Activated T-cell treated with anti-CD3 and anti-CD28 coated beads, Interleukin-2, amount 50 U/mL, for 24 hours (primary cell): ENCODE measurements around the gene PHYKPL.

ENCODE experiments used
- DNase-seq: peaks from one replicate; pipeline ENCODE4 v3.0.0-alpha.2; 2020
- H3K27ac Mint-ChIP-seq: 2 replicates; pipeline ENCODE4 v1.8.0; 2020; ENCODE audit warnings: mild to moderate bottlenecking, mixed read lengths
- H3K27me3 Mint-ChIP-seq: 2 replicates; pipeline ENCODE4 v1.8.0; 2020; ENCODE audit warnings: mixed read lengths
- H3K36me3 Mint-ChIP-seq: 2 replicates; pipeline ENCODE4 v1.8.0; 2020; ENCODE audit warnings: low read depth, mixed read lengths
- H3K4me1 Mint-ChIP-seq: 2 replicates; pipeline ENCODE4 v1.8.0; 2020; ENCODE audit warnings: low read depth, mixed read lengths
- H3K4me3 Mint-ChIP-seq: 2 replicates; pipeline ENCODE4 v1.8.0; 2020; ENCODE audit warnings: mild to moderate bottlenecking, moderate library complexity, mixed read lengths
- H3K9me3 Mint-ChIP-seq: 2 replicates; pipeline ENCODE4 v1.8.0; 2020; ENCODE audit warnings: mixed read lengths

Gene PHYKPL

GRCh38 chr5:178232124-178232919, at the start of gene PHYKPL:
TSS of gene PHYKPL (minus strand) at chr5:178232802. CDS start at chr5:178232550, 252 bp downstream.
- Mint-ChIP-seq H3K9me3 (no peaks in the 10 kb centered on the region), H3K4me3 (peak within 1 kb of the TSS; percentile 92), H3K36me3 (peaks cover 47% of the 10 kb centered on the region), H3K4me1 (peaks cover 58% of the 10 kb centered on the region), H3K27me3 (no peaks in the 10 kb centered on the region), H3K27ac (peak within 1 kb of the TSS; percentile 96)
- DNase-seq = peak; percentile 86

GRCh38 chr5:178282391-178282790, 49.8 kb upstream of the PHYKPL start:
- Mint-ChIP-seq H3K9me3 (peaks cover 10% of the 10 kb centered on the region), H3K27me3 (peaks cover 22% of the 10 kb centered on the region), H3K4me3 (no peak overlapping the region), H3K36me3 (no peaks in the 10 kb centered on the region), H3K4me1 (peaks cover 4% of the 10 kb centered on the region), H3K27ac (no peak overlapping the region)
- DNase-seq = no peak

GRCh38 chr5:178281331-178281730, 48.7 kb upstream of the PHYKPL start:
- DNase-seq = no peak
- H3K4me1 Mint-ChIP-seq = peaks cover 4% of the 10 kb centered on the region

GRCh38 chr5:178280631-178281030, 48.0 kb upstream of the PHYKPL start:
- Mint-ChIP-seq H3K4me3 (no peak overlapping the region), H3K36me3 (no peaks in the 10 kb centered on the region), H3K27ac (no peak overlapping the region), H3K4me1 (peaks cover 4% of the 10 kb centered on the region), H3K9me3 (peaks cover 10% of the 10 kb centered on the region), H3K27me3 (peaks cover 20% of the 10 kb centered on the region)
- no peak for DNase-seq

More at GRCh38 chr5:178281331-178281730, 48.7 kb upstream of the PHYKPL start:
- H3K9me3 Mint-ChIP-seq = peaks cover 10% of the 10 kb centered on the region
- H3K4me3 Mint-ChIP-seq = no peak overlapping the region
- H3K27ac Mint-ChIP-seq = no peak overlapping the region
- peaks cover 20% of the 10 kb centered on the region for H3K27me3 Mint-ChIP-seq
- no peaks in the 10 kb centered on the region for H3K36me3 Mint-ChIP-seq

- Mint-ChIP-seq H3K9me3 (peaks cover 10% of the 10 kb centered on the region), H3K27me3 (peaks cover 20% of the 10 kb centered on the region)
Measured at GRCh38 chr5:178279723-178280438, 47.3 kb upstream of the PHYKPL start.

GRCh38 chr5:178279026-178279722, 46.6 kb upstream of the PHYKPL start:
- no peak for DNase-seq
- Mint-ChIP-seq H3K4me3 (no peak overlapping the region), H3K27me3 (peaks cover 20% of the 10 kb centered on the region), H3K27ac (no peak overlapping the region), H3K9me3 (peaks cover 10% of the 10 kb centered on the region), H3K4me1 (peaks cover 4% of the 10 kb centered on the region), H3K36me3 (no peaks in the 10 kb centered on the region)

More at GRCh38 chr5:178279723-178280438, 47.3 kb upstream of the PHYKPL start:
- peak; percentile 72 for DNase-seq
- peaks cover 4% of the 10 kb centered on the region for H3K4me1 Mint-ChIP-seq
- no peak overlapping the region for H3K4me3 Mint-ChIP-seq
- H3K36me3 Mint-ChIP-seq = no peaks in the 10 kb centered on the region
- H3K27ac Mint-ChIP-seq = no peak overlapping the region

GRCh38 chr5:178278358-178279023, 45.9 kb upstream of the PHYKPL start:
- Mint-ChIP-seq H3K36me3 (no peaks in the 10 kb centered on the region), H3K4me3 (no peak overlapping the region), H3K27ac (no peak overlapping the region), H3K9me3 (peaks cover 4% of the 10 kb centered on the region), H3K27me3 (peaks cover 20% of the 10 kb centered on the region), H3K4me1 (peaks cover 4% of the 10 kb centered on the region)
- no peak for DNase-seq

GRCh38 chr5:178277866-178278265, 45.3 kb upstream of the PHYKPL start:
- Mint-ChIP-seq H3K9me3 (no peaks in the 10 kb centered on the region), H3K4me1 (peaks cover 4% of the 10 kb centered on the region), H3K36me3 (no peaks in the 10 kb centered on the region), H3K27me3 (peaks cover 17% of the 10 kb centered on the region), H3K4me3 (no peak overlapping the region), H3K27ac (no peak overlapping the region)
- DNase-seq = no peak

GRCh38 chr5:178277346-178277745, 44.7 kb upstream of the PHYKPL start:
- DNase-seq = no peak
- H3K36me3 Mint-ChIP-seq = no peaks in the 10 kb centered on the region
- H3K9me3 Mint-ChIP-seq = no peaks in the 10 kb centered on the region
- peaks cover 17% of the 10 kb centered on the region for H3K27me3 Mint-ChIP-seq
- peaks cover 4% of the 10 kb centered on the region for H3K4me1 Mint-ChIP-seq
- no peak overlapping the region for H3K4me3 Mint-ChIP-seq
- H3K27ac Mint-ChIP-seq = no peak overlapping the region

GRCh38 chr5:178274781-178275537, 42.4 kb upstream of the PHYKPL start:
- Mint-ChIP-seq H3K27ac (no peak overlapping the region), H3K36me3 (no peaks in the 10 kb centered on the region), H3K4me3 (no peak overlapping the region), H3K4me1 (peaks cover 4% of the 10 kb centered on the region), H3K9me3 (no peaks in the 10 kb centered on the region), H3K27me3 (peaks cover 12% of the 10 kb centered on the region)
- no peak for DNase-seq

- no peaks in the 10 kb centered on the region for H3K4me1 Mint-ChIP-seq
- H3K36me3 Mint-ChIP-seq = no peaks in the 10 kb centered on the region
- peaks cover 3% of the 10 kb centered on the region for H3K27me3 Mint-ChIP-seq
- no peak overlapping the region for H3K4me3 Mint-ChIP-seq
- DNase-seq = no peak
- no peak overlapping the region for H3K27ac Mint-ChIP-seq
- no peaks in the 10 kb centered on the region for H3K9me3 Mint-ChIP-seq
Measured at GRCh38 chr5:178273665-178274541, 41.3 kb upstream of the PHYKPL start.

- Mint-ChIP-seq H3K9me3 (no peaks in the 10 kb centered on the region), H3K36me3 (no peaks in the 10 kb centered on the region)
Measured at GRCh38 chr5:178273041-178273440, 40.4 kb upstream of the PHYKPL start.

GRCh38 chr5:178272591-178272990, 40.0 kb upstream of the PHYKPL start:
- Mint-ChIP-seq H3K9me3 (no peaks in the 10 kb centered on the region), H3K27ac (no peak overlapping the region), H3K4me3 (no peak overlapping the region), H3K27me3 (no peaks in the 10 kb centered on the region), H3K36me3 (no peaks in the 10 kb centered on the region), H3K4me1 (no peaks in the 10 kb centered on the region)
- DNase-seq = no peak

More at GRCh38 chr5:178273041-178273440, 40.4 kb upstream of the PHYKPL start:
- H3K4me3 Mint-ChIP-seq = no peak overlapping the region
- H3K27ac Mint-ChIP-seq = no peak overlapping the region
- no peak for DNase-seq
- no peaks in the 10 kb centered on the region for H3K27me3 Mint-ChIP-seq
- no peaks in the 10 kb centered on the region for H3K4me1 Mint-ChIP-seq
